Subcutaneous abdominal adipose tissue (tissue), 5 donors: Measurements from ENCODE around the gene GGNBP2.

Source experiments
- H3K27ac ChIP-seq: one replicate; pipeline ENCODE4 v1.7.0; 2013; ENCODE audit warnings: low read depth, mild to moderate bottlenecking, inconsistent platforms, low read length, moderate library complexity
- H3K27me3 ChIP-seq, 5 donors: one replicate each; pipeline ENCODE4 v1.7.0; 2013; ENCODE audit warnings: low read length in 5 of 5, inconsistent platforms in 1 of 5; ENCODE audit not compliant: control insufficient read depth in 5 of 5, insufficient read depth in 4 of 5
- H3K36me3 ChIP-seq, 5 donors: one replicate each; pipeline ENCODE4 v1.7.0; 2013; ENCODE audit warnings: low read length in 5 of 5; ENCODE audit not compliant: control insufficient read depth in 5 of 5, insufficient read depth in 5 of 5
- H3K4me1 ChIP-seq, 5 donors: one replicate each; pipeline ENCODE4 v1.7.0; 2013; ENCODE audit warnings: low read length in 5 of 5, mild to moderate bottlenecking in 3 of 5, moderate library complexity in 1 of 5; ENCODE audit not compliant: control insufficient read depth in 5 of 5, insufficient read depth in 5 of 5
- H3K4me3 ChIP-seq, 5 donors: one replicate each; pipeline ENCODE4 v1.7.0; 2013; ENCODE audit warnings: low read length in 5 of 5, low read depth in 1 of 5
- H3K9ac ChIP-seq, 5 donors: one replicate each; pipeline ENCODE4 v1.7.0; 2013; ENCODE audit warnings: low read length in 5 of 5, mild to moderate bottlenecking in 4 of 5, moderate library complexity in 3 of 5
- H3K9me3 ChIP-seq, 5 donors: one replicate each; pipeline ENCODE4 v1.7.0; 2013; ENCODE audit warnings: low read length in 5 of 5; ENCODE audit not compliant: control insufficient read depth in 5 of 5
- donor health status: healthy.
- donor health status: healthy.
- donor health status: healthy.
- donor health status: healthy.
- donor health status: healthy.

GGNBP2 gene

GRCh38 chr17:36546418-36547093 lies 1.8 kb downstream of the GGNBP2 start:
- Histone ChIP-seq H3K36me3 (peaks cover 0 to 10% (median 0%) of the 10 kb centered on the region in 5 donors), H3K9ac (peak overlapping the region; percentile 31 to 96 (median 82)), H3K4me1 (peaks cover 3 to 50% (median 47%) of the 10 kb centered on the region in 5 donors), H3K4me3 (peak overlapping the region; percentile 75 to 99 (median 83)), H3K27ac (peak overlapping the region; percentile 85), H3K9me3 (no peaks in the 10 kb centered on the region), H3K27me3 (no peaks in the 10 kb centered on the region)

GRCh38 chr17:36547776-36548175 lies 3.1 kb downstream of the GGNBP2 start:
- Histone ChIP-seq H3K9ac (peak overlapping the region in 3 of 5 donors; percentile 21 to 91 (median 35)), H3K27ac (peak overlapping the region; percentile 85), H3K27me3 (no peaks in the 10 kb centered on the region), H3K4me1 (peaks cover 3 to 50% (median 47%) of the 10 kb centered on the region in 5 donors), H3K36me3 (peaks cover 0 to 7% (median 0%) of the 10 kb centered on the region in 5 donors), H3K4me3 (peak overlapping the region in 1 of 5 donors; percentile 29), H3K9me3 (no peaks in the 10 kb centered on the region)

GRCh38 chr17:36550491-36551417 lies 6.0 kb downstream of the GGNBP2 start:
- H3K4me3 ChIP-seq, result no peak overlapping the region
- no peak overlapping the region for H3K27ac ChIP-seq
- peaks cover 6 to 14% (median 7%) of the 10 kb centered on the region in 5 donors for H3K36me3 ChIP-seq
- H3K9ac ChIP-seq, result peak overlapping the region in 1 of 5 donors; percentile 40
- H3K27me3 ChIP-seq, result no peaks in the 10 kb centered on the region
- H3K9me3 ChIP-seq, result no peaks in the 10 kb centered on the region
- peaks cover 3 to 51% (median 48%) of the 10 kb centered on the region in 5 donors for H3K4me1 ChIP-seq

- Histone ChIP-seq H3K9ac (peak overlapping the region in 3 of 5 donors; percentile 16 to 53 (median 41)), H3K4me1 (peaks cover 0 to 25% (median 23%) of the 10 kb centered on the region in 5 donors)
Observed at GRCh38 chr17:36553459-36553858, 8.7 kb downstream of the GGNBP2 start.

GRCh38 chr17:36566081-36566480 lies 21.4 kb downstream of the GGNBP2 start:
- H3K4me3 ChIP-seq, result no peak overlapping the region
- H3K9ac ChIP-seq, result no peak overlapping the region
- no peaks in the 10 kb centered on the region for H3K27me3 ChIP-seq
- H3K36me3 ChIP-seq, result peaks cover 29 to 69% (median 48%) of the 10 kb centered on the region in 5 donors
- no peaks in the 10 kb centered on the region for H3K9me3 ChIP-seq
- H3K4me1 ChIP-seq, result peaks cover 0 to 11% (median 5%) of the 10 kb centered on the region in 5 donors
- H3K27ac ChIP-seq, result no peak overlapping the region

More at GRCh38 chr17:36553459-36553858, 8.7 kb downstream of the GGNBP2 start:
- Histone ChIP-seq H3K27me3 (no peaks in the 10 kb centered on the region), H3K36me3 (peaks cover 16 to 30% (median 22%) of the 10 kb centered on the region in 5 donors), H3K9me3 (no peaks in the 10 kb centered on the region), H3K4me3 (no peak overlapping the region), H3K27ac (no peak overlapping the region)

GRCh38 chr17:36575028-36575427 lies 30.3 kb downstream of the GGNBP2 start:
- no peaks in the 10 kb centered on the region for H3K27me3 ChIP-seq
- H3K9me3 ChIP-seq, result no peaks in the 10 kb centered on the region
- H3K36me3 ChIP-seq, result peaks cover 24 to 68% (median 54%) of the 10 kb centered on the region in 5 donors
- no peak overlapping the region for H3K4me3 ChIP-seq
- no peak overlapping the region for H3K27ac ChIP-seq
- peaks cover 0 to 3% (median 0%) of the 10 kb centered on the region in 5 donors for H3K4me1 ChIP-seq
- H3K9ac ChIP-seq, result no peak overlapping the region

- Histone ChIP-seq H3K36me3 (peaks cover 27 to 75% (median 59%) of the 10 kb centered on the region in 5 donors), H3K9me3 (no peaks in the 10 kb centered on the region), H3K4me3 (no peak overlapping the region), H3K27me3 (no peaks in the 10 kb centered on the region), H3K27ac (no peak overlapping the region), H3K9ac (no peak overlapping the region), H3K4me1 (peaks cover 0 to 3% (median 0%) of the 10 kb centered on the region in 5 donors)
Observed at GRCh38 chr17:36576793-36577192, 32.1 kb downstream of the GGNBP2 start.

GRCh38 chr17:36578671-36579070 lies 34.0 kb downstream of the GGNBP2 start:
- H3K4me3 ChIP-seq, result no peak overlapping the region
- H3K36me3 ChIP-seq, result peaks cover 22 to 73% (median 58%) of the 10 kb centered on the region in 5 donors
- no peak overlapping the region for H3K9ac ChIP-seq
- H3K4me1 ChIP-seq, result peaks cover 0 to 9% (median 2%) of the 10 kb centered on the region in 5 donors
- no peaks in the 10 kb centered on the region for H3K27me3 ChIP-seq
- H3K27ac ChIP-seq, result no peak overlapping the region
- no peaks in the 10 kb centered on the region for H3K9me3 ChIP-seq

- Histone ChIP-seq H3K9me3 (no peaks in the 10 kb centered on the region), H3K9ac (no peak overlapping the region), H3K27ac (no peak overlapping the region), H3K27me3 (no peaks in the 10 kb centered on the region), H3K36me3 (peaks cover 31 to 85% (median 69%) of the 10 kb centered on the region in 5 donors), H3K4me1 (peaks cover 0 to 16% (median 3%) of the 10 kb centered on the region in 5 donors), H3K4me3 (no peak overlapping the region)
Observed at GRCh38 chr17:36583787-36584186, 39.1 kb downstream of the GGNBP2 start.
